MCF 10A (cell line): ENCODE results near the gene BSND. TPM values are rescaled to one million over a fixed set of nuclear protein-coding genes. Genes with fewer than 3 reads are reported as not detected.

Experiments used
- BruUV-seq: library from RNA; stranded (reverse); fragments of 400-500 nt; replicated peaks from 2 replicates; lab custom pipeline; 2021; lab: Mats Ljungman, UMichigan
- CTCF ChIA-PET: fragments of 300-600 bp; sonication (Branson Sonifier 250); formaldehyde crosslinking; extraction: SDS; loops from one replicate; lab custom pipeline; 2021; ENCODE audit warnings: antibody characterized with exemption, inconsistent platforms; lab: Yijun Ruan, JAX
- POLR2A ChIA-PET: fragments of 300-600, 350-650 bp; sonication (Branson Sonifier 250); formaldehyde crosslinking; extraction: SDS; loops from one replicate; lab custom pipeline; 2020; ENCODE audit warnings: antibody characterized with exemption, inconsistent platforms; lab: Yijun Ruan, JAX
- DNase-seq: peaks from one replicate; pipeline ENCODE4 v3.0.0-alpha.2; 2018; ENCODE audit not compliant: unreplicated experiment
- H3K27ac Mint-ChIP-seq: one replicate; pipeline ENCODE4 v1.8.0; 2022; ENCODE audit warnings: mild to moderate bottlenecking, low read depth, mixed read lengths; ENCODE audit not compliant: unreplicated experiment
- H3K27me3 Mint-ChIP-seq: one replicate; pipeline ENCODE4 v1.8.0; 2022; ENCODE audit warnings: mixed read lengths; ENCODE audit not compliant: insufficient read depth, unreplicated experiment
- H3K36me3 Mint-ChIP-seq: one replicate; pipeline ENCODE4 v1.8.0; 2022; ENCODE audit warnings: mild to moderate bottlenecking, moderate library complexity, mixed read lengths; ENCODE audit not compliant: insufficient read depth, unreplicated experiment
- H3K4me1 Mint-ChIP-seq: one replicate; pipeline ENCODE4 v1.8.0; 2022; ENCODE audit warnings: mixed read lengths; ENCODE audit not compliant: insufficient read depth, unreplicated experiment
- H3K4me3 Mint-ChIP-seq: one replicate; pipeline ENCODE4 v1.8.0; 2022; ENCODE audit warnings: mild to moderate bottlenecking, moderate library complexity, mixed read lengths; ENCODE audit not compliant: unreplicated experiment
- H3K9me3 Mint-ChIP-seq: one replicate; pipeline ENCODE4 v1.8.0; 2022; ENCODE audit warnings: mixed read lengths; ENCODE audit not compliant: unreplicated experiment
- CTCF ChIP-seq: fragments of 200-600 bp; IDR thresholded peaks from one replicate; pipeline ENCODE4 v1.8.0; 2022; ENCODE audit warnings: antibody characterized with exemption, mild to moderate bottlenecking; ENCODE audit not compliant: unreplicated experiment
- intact Hi-C: fragments of 100-400 bp; cut with micrococcal nuclease; formaldehyde crosslinking; loops from 2 replicates; pipeline ENCODE4 v1.14.1; 2022
- total RNA-seq: library from RNA; stranded (reverse); gene quantifications from 2 replicates; pipeline ENCODE4 v1.2.3, GENCODE V29; 2022

The BSND gene
- total RNA-seq, 1 experiment from 2014 or later, result not detected

DNA sequence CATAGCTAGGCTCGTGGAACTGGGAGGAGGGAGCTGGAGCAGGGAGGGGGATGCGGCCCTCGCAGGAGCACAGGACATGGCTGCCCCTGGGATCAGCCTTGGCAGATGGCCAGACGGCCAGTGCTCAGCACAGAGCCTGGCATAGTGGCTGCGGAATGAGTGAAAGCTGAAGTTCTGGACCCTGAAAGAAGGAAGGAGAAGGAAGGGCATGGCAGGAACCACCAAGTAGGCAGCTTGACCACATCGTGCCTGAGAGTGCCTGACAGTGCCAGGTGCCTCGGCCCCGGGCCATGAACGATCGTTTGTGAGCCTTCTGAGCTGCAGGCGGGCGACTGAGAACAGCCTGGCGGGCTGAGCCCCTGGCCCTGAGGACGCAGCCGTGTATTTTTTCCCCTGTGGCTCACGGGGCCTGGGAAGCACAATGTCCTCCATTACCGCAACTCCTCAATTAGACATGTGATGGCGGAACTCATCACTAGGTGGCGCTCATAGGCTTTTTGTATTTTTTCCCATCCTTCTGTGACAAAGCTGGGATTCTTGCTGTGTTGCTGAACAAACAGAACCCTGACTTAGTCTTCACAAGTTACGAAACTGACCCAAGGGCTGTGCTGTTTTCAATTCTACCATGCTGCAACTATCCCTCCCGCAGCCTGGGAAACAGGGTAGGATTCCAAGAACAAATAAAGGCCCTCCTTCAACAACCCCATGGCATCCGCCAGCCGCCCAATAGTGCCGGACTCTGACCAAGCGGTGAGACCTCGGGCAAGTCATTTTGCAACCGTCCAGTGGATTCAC lies 48.2 kb upstream of the BSND start:
- no peak overlapping the region for H3K4me3 Mint-ChIP-seq
- H3K4me1 Mint-ChIP-seq, result peaks cover 26% of the 10 kb centered on the region
- no TSS peak for BruUV-seq
- H3K27ac Mint-ChIP-seq, result no peak overlapping the region
- ChIA-PET POLR2A (interaction anchor here (0.7 to 2.0 kb wide), 10 partner anchors 12 to 369 kb away, joined by 3 to 13 read pairs (median 3); partner anchors contain the start of gene DHCR24), CTCF (interaction anchor here (0.5 to 12.3 kb wide), 32 partner anchors 9 to 1837 kb away, joined by 3 to 385 read pairs (median 4); partner anchors contain the start of genes BSND and DHCR24)
- intact Hi-C loops, result loop anchor here (1.0 kb wide), 2 partner anchors 46 to 72 kb away; no protein-coding TSS in a partner anchor
- no peaks in the 10 kb centered on the region for H3K27me3 Mint-ChIP-seq
- H3K36me3 Mint-ChIP-seq, result peaks cover 7% of the 10 kb centered on the region
- no peaks in the 10 kb centered on the region for H3K9me3 Mint-ChIP-seq
- DNase-seq, result peak; percentile 89
- TF ChIP-seq CTCF, result peak; percentile 64

GRCh38 chr1:54951810-54952226 lies 46.9 kb upstream of the BSND start:
- H3K4me3 Mint-ChIP-seq, result no peak overlapping the region
- BruUV-seq, result no TSS peak
- ChIA-PET CTCF (interaction anchor here (0.7 to 12.3 kb wide), 7 partner anchors 8 to 83 kb away, joined by 3 to 385 read pairs (median 5); partner anchors contain the start of gene BSND), POLR2A (interaction anchor here (1.5 to 1.9 kb wide), 2 partner anchors 26 to 65 kb away, joined by 3 to 13 read pairs; partner anchors contain the start of gene DHCR24)
- no peak for TF ChIP-seq CTCF
- intact Hi-C loops, result no loop called here
- DNase-seq, result no peak
- no peaks in the 10 kb centered on the region for H3K27me3 Mint-ChIP-seq
- H3K4me1 Mint-ChIP-seq, result peaks cover 27% of the 10 kb centered on the region
- H3K9me3 Mint-ChIP-seq, result no peaks in the 10 kb centered on the region
- H3K27ac Mint-ChIP-seq, result no peak overlapping the region
- H3K36me3 Mint-ChIP-seq, result peaks cover 7% of the 10 kb centered on the region

GRCh38 chr1:54952950-54953718 lies 45.6 kb upstream of the BSND start:
- CTCF ChIA-PET, result interaction anchor here (1.3 to 12.3 kb wide), 4 partner anchors 8 to 69 kb away, joined by 4 to 385 read pairs (median 44); partner anchors contain the start of gene BSND

More at GRCh38 chr1:54952950-54953718, 45.6 kb upstream of the BSND start:
- Mint-ChIP-seq H3K27me3 (no peaks in the 10 kb centered on the region), H3K27ac (no peak overlapping the region), H3K36me3 (peaks cover 7% of the 10 kb centered on the region), H3K4me3 (no peak overlapping the region), H3K4me1 (peaks cover 27% of the 10 kb centered on the region), H3K9me3 (peaks cover 8% of the 10 kb centered on the region)
- intact Hi-C loops, result no loop called here
- no TSS peak for BruUV-seq
- peak; percentile 70 for DNase-seq
- POLR2A ChIA-PET, result interaction anchor here (0.7 kb wide), 1 partner anchor 1873 kb away, joined by 3 read pairs; no protein-coding TSS in a partner anchor
- TF ChIP-seq CTCF, result no peak
